DMS53 (cell line): ENCODE results near the gene STAT6.
A peak's percentile ranks its signal among the peaks of the same experiment; 100 is the strongest.

Experiments
- DNase-seq: peaks from one replicate; lab custom pipeline; 2025; lab: John Stamatoyannopoulos, UW

Gene STAT6

GRCh38 chr12:57111031-57111734 is at the start of gene STAT6:
Gene STAT6, minus strand, starts transcription at chr12:57111362. Its CDS starts 3,084 bp downstream, at chr12:57108278.
- peak; percentile 92 for DNase-seq

GRCh38 chr12:57160741-57161140 is 49.6 kb upstream of the STAT6 start:
- DNase-seq = no peak

- no peak for DNase-seq
Observed at GRCh38 chr12:57160040-57160439, 48.9 kb upstream of the STAT6 start.

- no peak for DNase-seq
Observed at GRCh38 chr12:57159311-57159710, 48.1 kb upstream of the STAT6 start.

GRCh38 chr12:57158665-57159064 is 47.5 kb upstream of the STAT6 start:
- no peak for DNase-seq

GRCh38 chr12:57158186-57158585 is 47.0 kb upstream of the STAT6 start:
- no peak for DNase-seq

- no peak for DNase-seq
Observed at GRCh38 chr12:57157588-57158173, 46.5 kb upstream of the STAT6 start.

GRCh38 chr12:57156701-57157403 is 45.7 kb upstream of the STAT6 start:
- no peak for DNase-seq

GRCh38 chr12:57154804-57155434 is 43.8 kb upstream of the STAT6 start:
- DNase-seq = peak; percentile 23

- no peak for DNase-seq
Observed at GRCh38 chr12:57154076-57154475, 42.9 kb upstream of the STAT6 start.

GRCh38 chr12:57153415-57153997 is 42.3 kb upstream of the STAT6 start:
- no peak for DNase-seq

- no peak for DNase-seq
Observed at GRCh38 chr12:57152639-57153038, 41.5 kb upstream of the STAT6 start.

- no peak for DNase-seq
Observed at GRCh38 chr12:57151741-57152630, 40.8 kb upstream of the STAT6 start.

GRCh38 chr12:57150400-57151000 is 39.3 kb upstream of the STAT6 start:
- DNase-seq = no peak

- peak; percentile 69 for DNase-seq
Observed at GRCh38 chr12:57149245-57149900, 38.2 kb upstream of the STAT6 start.

GRCh38 chr12:57148469-57149244 is 37.5 kb upstream of the STAT6 start:
- DNase-seq = no peak

- DNase-seq = no peak
Observed at GRCh38 chr12:57146961-57147944, 36.1 kb upstream of the STAT6 start, which contains the start of gene LRP1-AS. Gene LRP1-AS, minus strand, starts transcription at chr12:57147619.

GRCh38 chr12:57146092-57146491 is 34.9 kb upstream of the STAT6 start:
- DNase-seq = no peak
